Adrenal gland (tissue), 12 donors: ENCODE results near the gene FBXL16. TPM values are rescaled to one million over a fixed set of nuclear protein-coding genes. Genes with fewer than 3 reads are reported as not detected.

ENCODE experiments used
- DNase-seq, 7 donors: peaks; one replicate each; pipeline ENCODE4 v3.0.0-alpha.2; 2019 to 2020
- H3K27ac ChIP-seq, 5 donors: fragments of 200-600 bp; sonication (generic) in 4 of 5; 1 replicate in 3 of 5; 2 replicates in 2 of 5; pipeline versions ENCODE4 v1.5.1 to v1.8.0; 2016 to 2020; ENCODE audit warnings: mild to moderate bottlenecking in 1 of 5
- H3K27me3 ChIP-seq: fragments of 200-600 bp; 2 replicates; pipeline ENCODE4 v1.8.0; 2021
- H3K36me3 ChIP-seq, 2 donors: fragments of 200-600 bp; replicated peaks in 1 of 2; 1 replicate in 1 of 2; 2 replicates in 1 of 2; pipeline versions ENCODE4 v1.5.1 to v1.8.0; 2018 to 2022
- H3K4me1 ChIP-seq, 2 donors: fragments of 200-600 bp; replicated peaks in 1 of 2; 1 replicate in 1 of 2; 2 replicates in 1 of 2; pipeline versions ENCODE4 v1.5.1 to v1.8.0; 2018 to 2021
- H3K4me3 ChIP-seq, 4 donors: fragments of 200-600 bp; sonication (generic) in 3 of 4; one replicate each; pipeline ENCODE4 v1.5.1; 2016 to 2018
- H3K9me3 ChIP-seq, 3 donors: fragments of 200-600 bp; sonication (generic) in 1 of 3; replicated peaks in 1 of 3; 1 replicate in 2 of 3; 2 replicates in 1 of 3; pipeline versions ENCODE4 v1.5.1 to v1.8.0; 2016 to 2021
- POLR2A ChIP-seq, 2 donors: fragments of 450-650 bp; IDR thresholded peaks; one replicate each; pipeline ENCODE4 v1.6.1; 2017; ENCODE audit warnings: antibody characterized with exemption in 2 of 2, mild to moderate bottlenecking in 2 of 2, moderate library complexity in 1 of 2
- WGBS, 4 donors: extraction: QIAGEN DNeasy Blood & Tissue Kit in 2 of 4; methylation state at CpG; one replicate each; pipeline versions ENCODE4 v1.1.5 to v1.1.7; 2013 to 2017; 5-methylcytosine and 5-hydroxymethylcytosine counted together
- intact Hi-C, 2 donors: fragments of 100-400 bp; cut with DNase I; formaldehyde crosslinking; loops; one replicate each; pipeline versions ENCODE4 v1.14.1 to v1.15.0; 2022 to 2023
- polyA plus RNA-seq, 3 donors: library from polyadenylated mRNA; stranded (reverse); fragments of 200-250 nt in 2 of 3; fragments of 350-450 nt in 1 of 3; fragmentation: Illumina TruSeq in 1 of 3; extraction: RNeasy Lipid Tissue Mini Kit (QIAGEN cat#74804) in 1 of 3; gene quantifications; one replicate each; pipeline ENCODE4 v1.2.3, GENCODE V29; 2013 to 2014
- total RNA-seq, 9 donors: library from RNA; depleted of rRNA in 4 of 9; stranded (reverse); fragments of >200 nt in 4 of 9; fragments of 120-200 nt in 1 of 9; fragmentation: NEBNext Ultra II Directional in 1 of 9; extraction: Animal tissue kit (Norgen Biotek cat#: 25700) in 1 of 9; gene quantifications; one replicate each; pipeline versions ENCODE4 v1.1.0 to v1.2.4, GENCODE V29; 2013 to 2023
- TF ChIP-seq, protein P1 (sequence below), 6 experiments: fragments of 450-650 bp in 4 of 6; fragments of 200-600 bp in 2 of 6; sonication (generic) in 1 of 6; IDR thresholded peaks; 1 replicate in 5 of 6; 2 replicates in 1 of 6; pipeline versions ENCODE4 v1.5.1 to v1.8.0; 2016 to 2021; ENCODE audit warnings: antibody characterized with exemption in 6 of 6, mild to moderate bottlenecking in 2 of 6, moderate library complexity in 1 of 6
- donor health status: healthy with polysubstance abuse.
- donor health status: Bipolar disorder and iron deficiency.
- donor health status: DM: yes; HTN: yes; CAD: no.
- donor health status: DM: no; HTN: no; CAD: no.
- donor health status: DM: no; HTN: no; CAD: no.
- donor health status: DM: yes; HTN: yes; CAD: no.

The FBXL16 gene
- total and polyA plus RNA-seq, 12 donors, result 0.17 to 18.3 (median 5.2) TPM; not detected in 1

- Histone ChIP-seq H3K36me3 (peaks cover 0 to 56% of the 10 kb centered on the region in 2 donors), H3K27me3 (no peaks in the 10 kb centered on the region), H3K4me1 (peaks cover 7 to 9% of the 10 kb centered on the region in 2 donors), H3K27ac (no peak overlapping the region), H3K9me3 (no peaks in the 10 kb centered on the region), H3K4me3 (no peak overlapping the region)
- WGBS, 4 donors, result 68 to 95% (median 91%) methylated on average over 5 to 13 of the region's 13 CpGs; no CpG with 5 or more reads in 1 of the 4 donors
- DNase-seq, result peak in 1 of 7 donors; percentile 8
- intact Hi-C loops, result no loop called here
- TF ChIP-seq, protein P1, sequence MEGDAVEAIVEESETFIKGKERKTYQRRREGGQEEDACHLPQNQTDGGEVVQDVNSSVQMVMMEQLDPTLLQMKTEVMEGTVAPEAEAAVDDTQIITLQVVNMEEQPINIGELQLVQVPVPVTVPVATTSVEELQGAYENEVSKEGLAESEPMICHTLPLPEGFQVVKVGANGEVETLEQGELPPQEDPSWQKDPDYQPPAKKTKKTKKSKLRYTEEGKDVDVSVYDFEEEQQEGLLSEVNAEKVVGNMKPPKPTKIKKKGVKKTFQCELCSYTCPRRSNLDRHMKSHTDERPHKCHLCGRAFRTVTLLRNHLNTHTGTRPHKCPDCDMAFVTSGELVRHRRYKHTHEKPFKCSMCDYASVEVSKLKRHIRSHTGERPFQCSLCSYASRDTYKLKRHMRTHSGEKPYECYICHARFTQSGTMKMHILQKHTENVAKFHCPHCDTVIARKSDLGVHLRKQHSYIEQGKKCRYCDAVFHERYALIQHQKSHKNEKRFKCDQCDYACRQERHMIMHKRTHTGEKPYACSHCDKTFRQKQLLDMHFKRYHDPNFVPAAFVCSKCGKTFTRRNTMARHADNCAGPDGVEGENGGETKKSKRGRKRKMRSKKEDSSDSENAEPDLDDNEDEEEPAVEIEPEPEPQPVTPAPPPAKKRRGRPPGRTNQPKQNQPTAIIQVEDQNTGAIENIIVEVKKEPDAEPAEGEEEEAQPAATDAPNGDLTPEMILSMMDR (IDR thresholded peaks at IDR 0.05), result no peak
- TF ChIP-seq POLR2A (IDR thresholded peaks at IDR 0.05), result no peak
Measured at GRCh38 chr16:732936-733335, 27.3 kb upstream of the FBXL16 start.

- no peak overlapping the region for H3K4me3 ChIP-seq
- TF ChIP-seq, protein P1 (IDR thresholded peaks at IDR 0.05), result no peak
- no peak for TF ChIP-seq POLR2A (IDR thresholded peaks at IDR 0.05)
- H3K27me3 ChIP-seq, result no peaks in the 10 kb centered on the region
- H3K4me1 ChIP-seq, result peaks cover 13 to 15% of the 10 kb centered on the region in 2 donors
- no peak overlapping the region for H3K27ac ChIP-seq
- peaks cover 0 to 56% of the 10 kb centered on the region in 2 donors for H3K36me3 ChIP-seq
- 93 to 98% (median 96%) methylated on average over 10 to 12 of the region's 12 CpGs for WGBS, 4 donors
- intact Hi-C loops, result no loop called here
- no peak for DNase-seq
- H3K9me3 ChIP-seq, result no peaks in the 10 kb centered on the region
Measured at GRCh38 chr16:732332-732731, 26.7 kb upstream of the FBXL16 start.

- intact Hi-C loops, result no loop called here
- no peaks in the 10 kb centered on the region for H3K9me3 ChIP-seq
- no peak overlapping the region for H3K27ac ChIP-seq
- TF ChIP-seq, protein P1 (IDR thresholded peaks at IDR 0.05), result no peak
- no peak for TF ChIP-seq POLR2A (IDR thresholded peaks at IDR 0.05)
- DNase-seq, result peak in 1 of 7 donors; percentile 7
- 87 to 94% (median 90%) methylated on average over 3 to 22 of the region's 22 CpGs for WGBS, 4 donors
- peaks cover 16 to 19% of the 10 kb centered on the region in 2 donors for H3K4me1 ChIP-seq
- H3K36me3 ChIP-seq, result peaks cover 0 to 42% of the 10 kb centered on the region in 2 donors
- no peaks in the 10 kb centered on the region for H3K27me3 ChIP-seq
- no peak overlapping the region for H3K4me3 ChIP-seq
Measured at GRCh38 chr16:730666-731509, 25.3 kb upstream of the FBXL16 start.

GRCh38 chr16:729768-730665 lies 24.4 kb upstream of the FBXL16 start:
- WGBS, 4 donors, result 86 to 92% (median 88%) methylated on average over 11 to 37 of the region's 37 CpGs
- intact Hi-C loops, result no loop called here
- Histone ChIP-seq H3K27ac (no peak overlapping the region), H3K9me3 (no peaks in the 10 kb centered on the region), H3K27me3 (no peaks in the 10 kb centered on the region), H3K36me3 (peaks cover 0 to 33% of the 10 kb centered on the region in 2 donors), H3K4me3 (no peak overlapping the region), H3K4me1 (peaks cover 16 to 19% of the 10 kb centered on the region in 2 donors)
- peak in 2 of 7 donors; percentile 10 to 23 for DNase-seq
- TF ChIP-seq POLR2A (IDR thresholded peaks at IDR 0.05), result no peak
- TF ChIP-seq, protein P1 (IDR thresholded peaks at IDR 0.05), result no peak
